SK-N-SH treated with all-trans-retinoic acid at 6 μM for 48 hours (cell line): Measurements from ENCODE around the gene RAMP3.

Experiments
- ATAC-seq: fragments of 200-7000 bp; cut with Tn5 transposase; 3 replicates; pipeline ENCODE4 v1.9.1; 2020; ENCODE audit warnings: mild to moderate bottlenecking, moderate library complexity
- ARNTL ChIP-seq: fragments of 450-650 bp; formaldehyde crosslinking; IDR thresholded peaks from 2 replicates; pipeline ENCODE4 v1.5.0; 2020; ENCODE audit warnings: low read depth, mild to moderate bottlenecking, moderate library complexity, borderline replicate concordance
- BACH2 ChIP-seq: fragments of 250-450 bp; sonication (Bioruptor Pico); IDR thresholded peaks from 2 replicates; pipeline ENCODE4 v1.9.0; 2021; ENCODE audit warnings: mild to moderate bottlenecking, borderline replicate concordance
- CREB5 ChIP-seq: fragments of 250-450 bp; sonication (Bioruptor Pico); IDR thresholded peaks from 2 replicates; pipeline ENCODE4 v1.5.1; 2020; ENCODE audit warnings: low read depth, mild to moderate bottlenecking, moderate library complexity
- CSDC2 ChIP-seq: fragments of 250-450 bp; sonication (Bioruptor Pico); IDR thresholded peaks from 2 replicates; pipeline ENCODE4 v1.5.0; 2020; ENCODE audit warnings: mild to moderate bottlenecking, moderate library complexity
- CSRNP3 ChIP-seq: fragments of 250-450 bp; sonication (Bioruptor Pico); IDR thresholded peaks from 2 replicates; pipeline ENCODE4 v1.5.1; 2021; ENCODE audit warnings: mild to moderate bottlenecking, moderate library complexity
- ESRRG ChIP-seq: fragments of 250-450 bp; sonication (Bioruptor Pico); IDR thresholded peaks from 2 replicates; pipeline ENCODE4 v1.6.1; 2021; ENCODE audit warnings: mild to moderate bottlenecking
- GLIS3 ChIP-seq: fragments of 250-450 bp; sonication (Bioruptor Pico); IDR thresholded peaks from 2 replicates; pipeline ENCODE4 v1.5.0; 2020; ENCODE audit warnings: mild to moderate bottlenecking, moderate library complexity
- ISL1 ChIP-seq: fragments of 250-450 bp; sonication (Bioruptor Pico); IDR thresholded peaks from 2 replicates; pipeline ENCODE4 v2.1.2; 2022; ENCODE audit warnings: mild to moderate bottlenecking, moderate library complexity
- OSR1 ChIP-seq: fragments of 250-450 bp; sonication (Bioruptor Pico); IDR thresholded peaks from 2 replicates; pipeline ENCODE4 v1.8.0; 2022; ENCODE audit warnings: moderate library complexity, mild to moderate bottlenecking, inconsistent platforms
- POU6F1 ChIP-seq: fragments of 250-450 bp; sonication (Bioruptor Pico); IDR thresholded peaks from 2 replicates; pipeline ENCODE4 v1.8.0; 2021; ENCODE audit warnings: low read depth, mild to moderate bottlenecking, moderate library complexity, borderline replicate concordance
- PPARA ChIP-seq: fragments of 250-450 bp; sonication (Bioruptor Pico); IDR thresholded peaks from 2 replicates; pipeline ENCODE4 v1.5.0; 2020; ENCODE audit warnings: mild to moderate bottlenecking, borderline replicate concordance
- RARB ChIP-seq: fragments of 250-450 bp; sonication (Bioruptor Pico); IDR thresholded peaks from 2 replicates; pipeline ENCODE4 v1.8.0; 2021; ENCODE audit warnings: mild to moderate bottlenecking, moderate library complexity
- SNAI2 ChIP-seq: fragments of 250-450 bp; sonication (Bioruptor Pico); IDR thresholded peaks from 2 replicates; pipeline ENCODE4 v1.5.0; 2020; ENCODE audit warnings: mild to moderate bottlenecking, moderate library complexity
- TCF4 ChIP-seq: fragments of 250-450 bp; sonication (Bioruptor Pico); IDR thresholded peaks from 2 replicates; pipeline ENCODE4 v1.8.0; 2021; ENCODE audit warnings: mild to moderate bottlenecking, moderate library complexity, borderline replicate concordance
- TOX ChIP-seq: fragments of 250-450 bp; sonication (Bioruptor Pico); IDR thresholded peaks from 2 replicates; pipeline ENCODE4 v1.8.0; 2021; ENCODE audit warnings: mild to moderate bottlenecking, moderate library complexity, borderline replicate concordance
- TSHZ2 ChIP-seq: fragments of 250-450 bp; sonication (Bioruptor Pico); IDR thresholded peaks from 2 replicates; pipeline ENCODE4 v1.5.0; 2020; ENCODE audit warnings: mild to moderate bottlenecking, moderate library complexity
- ZFP3 ChIP-seq: fragments of 250-450 bp; sonication (Bioruptor Pico); IDR thresholded peaks from 2 replicates; pipeline ENCODE4 v1.5.0; 2020; ENCODE audit warnings: mild to moderate bottlenecking, moderate library complexity
- ZFP30 ChIP-seq: fragments of 450-650 bp; formaldehyde crosslinking; IDR thresholded peaks from 2 replicates; pipeline ENCODE4 v1.5.0; 2022; ENCODE audit warnings: mild to moderate bottlenecking, moderate library complexity
- ZNF565 ChIP-seq: fragments of 450-650 bp; formaldehyde crosslinking; conservative IDR thresholded peaks from 2 replicates; pipeline ENCODE4 v1.5.0; 2020; ENCODE audit warnings: low read depth, mild to moderate bottlenecking, moderate library complexity
- ZNF70 ChIP-seq: fragments of 450-650 bp; formaldehyde crosslinking; IDR thresholded peaks from 2 replicates; pipeline ENCODE4 v1.5.0; 2020; ENCODE audit warnings: mild to moderate bottlenecking, moderate library complexity
- ZNF8 ChIP-seq: fragments of 450-650 bp; formaldehyde crosslinking; IDR thresholded peaks from 2 replicates; pipeline ENCODE4 v1.5.0; 2020; ENCODE audit warnings: mild to moderate bottlenecking, moderate library complexity

RAMP3 gene

GRCh38 chr7:45224832-45225231, 67.2 kb downstream of the RAMP3 start:
- ATAC-seq = peak; percentile 22; the same call in 1 of the 3 replicates
- TF ChIP-seq TSHZ2 (CRISPR knock-in tag) = no peak

- ATAC-seq = no peak
- TF ChIP-seq GLIS3 (CRISPR knock-in tag) (no peak), ZNF565 (no peak)
Observed at GRCh38 chr7:45225311-45225947, 67.8 kb downstream of the RAMP3 start.

GRCh38 chr7:45225948-45226335, 68.4 kb downstream of the RAMP3 start:
- TF ChIP-seq ZFP3 (CRISPR knock-in tag) (no peak), TSHZ2 (CRISPR knock-in tag) (no peak), OSR1 (CRISPR knock-in tag) (no peak), ZNF70 (CRISPR knock-in tag) (no peak), BACH2 (CRISPR knock-in tag) (no peak), ISL1 (CRISPR knock-in tag) (no peak), ARNTL (CRISPR knock-in tag) (no peak), POU6F1 (CRISPR knock-in tag) (no peak), RARB (CRISPR knock-in tag) (no peak), CSRNP3 (CRISPR knock-in tag) (no peak), ZNF8 (CRISPR knock-in tag) (no peak), CREB5 (CRISPR knock-in tag) (no peak), TCF4 (CRISPR knock-in tag) (no peak), PPARA (CRISPR knock-in tag) (no peak), CSDC2 (CRISPR knock-in tag) (no peak), ESRRG (CRISPR knock-in tag) (no peak), ZFP30 (CRISPR knock-in tag) (no peak), TOX (no peak), SNAI2 (CRISPR knock-in tag) (no peak)
- ATAC-seq = no peak
